ENCODE measurements around the gene PDSS2. TPM values are rescaled to one million over a fixed set of nuclear protein-coding genes. Genes with fewer than 3 reads are reported as not detected.
A peak's percentile ranks its signal among the peaks of the same experiment; 100 is the strongest.

The PDSS2 gene
- total and polyA plus RNA-seq, 2 of the 8 experiments (the other 6 are each of a cell fraction or from before 2014, with no cell fraction given), result 10.7 to 16.1 TPM

GRCh38 chr6:107280791-107281190, 178.6 kb downstream of the PDSS2 start:
- Histone ChIP-seq H3K79me1 (ENCODE audit: low read depth, low read length) (no peaks in the 10 kb centered on the region), H4K91ac (replicated peaks; ENCODE audit: insufficient read length, low read length) (no peak overlapping the region), H3K36me3 (ENCODE audit: control insufficient read depth in 2 of 4, insufficient read depth in 4 of 4, low read length in 3 of 4) (no peaks in the 10 kb centered on the region), H2BK120ac (replicated peaks; ENCODE audit: low read depth, low read length) (no peak overlapping the region), H2AFZ (ENCODE audit: low read length) (no peak overlapping the region), H2BK20ac (ENCODE audit: low read length) (no peak overlapping the region), H2BK12ac (ENCODE audit: low read depth, low read length) (no peak overlapping the region), H3K27ac (ENCODE audit: low read depth, low read length) (no peak overlapping the region), H3K9ac (replicated peaks in 1 of 4; ENCODE audit: extremely low read depth in 1 of 4, low read depth in 3 of 4, low read length in 3 of 4) (no peak overlapping the region), H3K4me2 (ENCODE audit: insufficient read depth in 1 of 2, low read depth in 2 of 2, low read length in 2 of 2) (no peak overlapping the region), H3K79me2 (ENCODE audit: control insufficient read depth in 1 of 2, insufficient read depth in 2 of 2, low read length in 2 of 2) (no peaks in the 10 kb centered on the region), H3K18ac (ENCODE audit: extremely low read depth, low read length) (no peak overlapping the region), H3K23me2 (ENCODE audit: low read depth, low read length) (no peaks in the 10 kb centered on the region), H2AK5ac (ENCODE audit: low read depth, low read length) (no peak overlapping the region), H3K56ac (replicated peaks; ENCODE audit: insufficient read length, low read depth, low read length) (no peak overlapping the region), H3K4me1 (replicated peaks in 1 of 4; ENCODE audit: control insufficient read depth in 3 of 4, insufficient read depth in 4 of 4, low read length in 3 of 4) (peaks cover 0 to 4% (median 0%) of the 10 kb centered on the region in 4 experiments; a peak in 2 of 7 replicates), H4K8ac (ENCODE audit: extremely low read depth, insufficient read depth, low read length) (no peak overlapping the region), H2BK15ac (ENCODE audit: low read length) (no peak overlapping the region), H3K4me3 (ENCODE audit: extremely low read depth in 1 of 4, insufficient read depth in 2 of 4, low read depth in 3 of 4, low read length in 4 of 4) (no peak overlapping the region), H3K4ac (replicated peaks; ENCODE audit: insufficient read length, low read depth, low read length) (no peak overlapping the region), H3K14ac (ENCODE audit: insufficient read length) (no peak overlapping the region), H2BK5ac (ENCODE audit: low read depth, low read length) (no peak overlapping the region), H3K27me3 (replicated peaks in 1 of 4; ENCODE audit: control insufficient read depth in 3 of 4, extremely low read depth in 1 of 4, insufficient read depth in 3 of 4, low read length in 3 of 4) (no peaks in the 10 kb centered on the region), H3K23ac (ENCODE audit: insufficient read length) (no peak overlapping the region), H3K9me3 (ENCODE audit: insufficient read depth in 2 of 2, low read depth in 1 of 2, low read length in 1 of 2) (no peaks in the 10 kb centered on the region), H4K5ac (ENCODE audit: insufficient read length, low read depth, low read length) (no peak overlapping the region), H4K20me1 (replicated peaks in 1 of 2; ENCODE audit: control insufficient read depth in 1 of 2, insufficient read depth in 2 of 2, low read length in 2 of 2) (no peaks in the 10 kb centered on the region)
- CTCF ChIA-PET (ENCODE audit: partially characterized antibody), result no interaction called here
- TF ChIP-seq ZNF274 (IDR thresholded peaks at IDR 0.05; ENCODE audit: borderline replicate concordance, extremely low read depth, low read length), result no peak
- TF ChIP-seq BCL11A (IDR thresholded peaks at IDR 0.05; ENCODE audit: low read depth in 2 of 2, low read length in 2 of 2), result no peak
- no peak for TF ChIP-seq E2F6 (IDR thresholded peaks at IDR 0.05)
- FAIRE-seq (peak; percentile 55), DNase-seq (ENCODE audit: low read depth in 1 of 2, low spot score in 2 of 2) (no peak)
- POLR2A ChIA-PET (ENCODE audit: partially characterized antibody), result no interaction called here
- 75% methylated on average over 2 of the region's 2 CpGs; no CpG with 5 or more reads in 1 of the 2 experiments for WGBS, 2 experiments (ENCODE audit: extremely low coverage in 1 of 2, insufficient coverage in 1 of 2, insufficient read length in 1 of 2, insufficient replicate concordance in 2 of 2, low coverage in 1 of 2, low lambda C conversion rate in 2 of 2, missing lambda C conversion rate in 1 of 2)
